GM18861 (cell line): ENCODE data around the gene CHST3.
"Not testable (repeated sequence)": the region's sequence is repeated elsewhere in the genome, so short reads cannot be mapped to it uniquely, and the experiment has no call there.

ENCODE experiments used
- ATAC-seq: cut with Tn5 transposase; IDR thresholded peaks from one replicate; pipeline ENCODE4 v1.9.1; 2021; ENCODE audit not compliant: unreplicated experiment

Gene CHST3, protein sequence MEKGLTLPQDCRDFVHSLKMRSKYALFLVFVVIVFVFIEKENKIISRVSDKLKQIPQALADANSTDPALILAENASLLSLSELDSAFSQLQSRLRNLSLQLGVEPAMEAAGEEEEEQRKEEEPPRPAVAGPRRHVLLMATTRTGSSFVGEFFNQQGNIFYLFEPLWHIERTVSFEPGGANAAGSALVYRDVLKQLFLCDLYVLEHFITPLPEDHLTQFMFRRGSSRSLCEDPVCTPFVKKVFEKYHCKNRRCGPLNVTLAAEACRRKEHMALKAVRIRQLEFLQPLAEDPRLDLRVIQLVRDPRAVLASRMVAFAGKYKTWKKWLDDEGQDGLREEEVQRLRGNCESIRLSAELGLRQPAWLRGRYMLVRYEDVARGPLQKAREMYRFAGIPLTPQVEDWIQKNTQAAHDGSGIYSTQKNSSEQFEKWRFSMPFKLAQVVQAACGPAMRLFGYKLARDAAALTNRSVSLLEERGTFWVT

DNA sequence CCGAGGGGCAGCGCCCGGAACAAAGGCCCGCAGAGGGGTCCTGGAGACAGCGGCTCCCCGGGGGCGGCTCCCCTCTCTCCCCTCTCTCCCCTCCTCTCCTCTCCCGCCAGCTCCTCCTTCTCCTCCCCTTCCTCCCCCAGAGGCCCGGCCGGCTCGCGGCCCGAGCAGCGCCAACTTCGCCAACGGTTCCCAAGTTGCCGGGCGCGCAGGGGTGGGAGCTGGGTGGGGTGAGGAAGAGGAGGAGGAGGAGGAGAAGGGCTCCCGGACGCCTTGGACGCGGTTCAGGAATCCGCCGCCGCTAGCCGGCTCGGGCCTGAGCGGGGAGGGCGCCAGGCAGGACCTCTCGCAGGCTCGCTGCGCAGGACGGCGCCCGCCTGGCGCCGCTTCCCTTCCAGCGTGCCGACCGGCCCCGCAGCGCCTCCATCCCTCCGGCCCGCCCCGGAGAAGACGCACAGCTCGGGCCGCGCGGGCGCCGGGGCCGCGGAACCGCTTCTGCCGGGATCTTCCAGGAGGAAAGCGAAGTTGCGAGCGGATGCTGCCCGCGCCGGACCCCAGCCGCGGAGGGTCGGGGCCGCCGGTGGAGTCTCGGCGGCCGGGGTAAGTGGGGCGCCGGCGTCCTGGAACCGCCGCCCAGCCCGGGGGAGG is at the start of gene CHST3:
Gene CHST3, plus strand, starts transcription at position 298 of the 645 bp plus-strand sequence. CDS start 41,448 bp downstream, outside the sequence.
- ATAC-seq: no peak

DNA sequence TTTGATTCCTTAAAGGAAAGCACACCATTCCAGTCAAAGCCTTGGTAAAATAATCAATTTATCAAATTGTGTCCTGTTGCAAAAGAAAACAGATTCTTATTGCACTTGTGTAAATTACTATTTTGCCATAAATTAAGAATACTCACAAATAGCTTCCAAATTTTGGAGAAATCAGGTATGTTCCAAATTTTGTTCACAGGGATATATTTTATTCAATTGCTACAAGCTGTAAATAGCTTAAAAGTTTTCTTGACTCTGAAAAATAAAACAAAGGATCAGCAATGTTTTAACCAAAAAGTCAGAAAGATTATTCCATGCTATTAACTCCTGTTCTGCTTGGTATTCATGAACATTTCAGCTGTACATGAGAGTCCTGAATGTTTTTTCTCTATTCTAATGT is 47.4 kb upstream of the CHST3 start:
- no peak for ATAC-seq

DNA sequence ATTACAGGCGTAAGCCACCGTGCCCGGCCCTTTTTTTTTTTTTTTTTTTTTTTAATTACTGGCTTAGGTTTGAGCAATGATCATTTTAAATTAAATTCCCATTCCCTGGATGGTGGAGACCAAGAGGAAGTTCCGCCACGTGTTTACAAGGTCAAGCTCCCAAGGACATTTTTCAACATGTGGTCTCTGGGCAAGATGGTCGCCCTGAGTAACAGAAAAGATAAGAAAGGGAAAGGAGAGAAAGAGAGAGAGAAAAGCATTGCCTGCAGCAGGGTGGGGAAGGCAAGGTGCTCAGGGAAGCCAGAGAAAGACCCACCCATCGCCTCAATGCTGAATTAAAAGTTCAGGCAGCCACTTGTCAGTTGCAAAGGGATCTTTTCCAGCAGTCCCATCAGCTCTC is 45.2 kb upstream of the CHST3 start:
- ATAC-seq: no peak

DNA sequence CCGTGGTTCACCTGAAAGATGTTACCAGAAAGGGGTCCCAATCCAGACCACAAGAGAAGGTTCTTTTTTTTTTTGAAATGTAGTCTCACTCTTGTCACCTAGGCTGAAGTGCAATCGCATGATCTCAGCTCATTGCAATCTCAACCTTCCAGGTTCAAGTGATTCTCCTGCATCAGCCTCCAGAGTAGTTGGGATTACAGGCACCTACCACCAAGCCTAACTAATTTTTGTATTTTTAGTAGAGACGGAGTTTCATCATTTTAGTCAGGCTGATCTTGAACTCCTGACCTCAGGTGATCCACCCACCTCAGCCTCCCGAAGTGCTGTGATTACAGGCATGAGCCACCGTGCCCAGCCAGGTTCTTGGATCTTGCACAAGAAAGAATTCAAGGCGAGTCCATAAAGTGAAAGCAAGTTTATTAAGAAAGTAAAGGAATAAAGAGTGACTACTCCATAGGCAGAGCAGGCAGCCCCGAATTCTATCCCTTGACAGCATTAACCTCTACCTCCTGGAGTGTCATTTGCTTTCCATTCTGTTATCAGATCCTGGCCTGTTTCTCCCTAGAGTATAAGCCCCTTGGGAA is 44.1 kb upstream of the CHST3 start:
- ATAC-seq: not testable (repeated sequence)

DNA sequence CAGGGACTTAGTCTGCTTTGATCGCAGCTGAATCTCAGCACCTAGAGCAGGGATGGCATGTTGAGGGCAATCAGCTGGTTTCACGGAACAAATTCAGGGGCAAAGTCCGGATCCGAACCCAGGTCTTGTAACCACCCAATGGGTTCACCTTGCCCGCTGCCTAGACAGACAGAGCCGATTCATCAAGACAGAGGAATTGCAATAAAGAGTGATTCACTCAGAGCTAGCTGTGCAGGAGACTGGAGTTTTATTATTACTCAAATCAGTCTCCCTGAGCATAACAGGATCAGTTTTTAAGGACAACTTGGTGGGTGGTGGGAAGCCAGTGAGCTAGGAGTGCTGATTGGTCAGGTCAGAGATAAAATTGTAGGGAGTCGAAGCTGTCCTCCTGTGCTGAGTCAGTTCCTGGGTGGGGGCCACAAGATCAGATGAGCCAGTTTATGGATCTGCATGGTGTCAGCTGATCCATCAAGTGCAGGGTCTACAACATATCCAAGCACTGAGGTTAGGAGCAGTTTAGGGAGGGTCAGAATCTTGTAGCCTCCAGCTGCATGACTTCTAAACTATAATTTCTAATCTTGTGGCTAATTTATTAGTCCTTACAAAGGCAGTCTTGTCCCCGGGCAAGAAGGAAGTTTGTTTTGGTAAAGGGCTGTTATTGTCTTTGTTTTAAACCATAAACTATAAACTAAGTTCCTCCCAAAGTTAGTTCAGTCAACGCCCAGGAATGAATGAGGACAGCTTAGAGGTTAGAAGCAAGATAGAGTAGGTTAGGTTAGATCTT is 43.5 kb upstream of the CHST3 start:
- ATAC-seq: no peak

DNA sequence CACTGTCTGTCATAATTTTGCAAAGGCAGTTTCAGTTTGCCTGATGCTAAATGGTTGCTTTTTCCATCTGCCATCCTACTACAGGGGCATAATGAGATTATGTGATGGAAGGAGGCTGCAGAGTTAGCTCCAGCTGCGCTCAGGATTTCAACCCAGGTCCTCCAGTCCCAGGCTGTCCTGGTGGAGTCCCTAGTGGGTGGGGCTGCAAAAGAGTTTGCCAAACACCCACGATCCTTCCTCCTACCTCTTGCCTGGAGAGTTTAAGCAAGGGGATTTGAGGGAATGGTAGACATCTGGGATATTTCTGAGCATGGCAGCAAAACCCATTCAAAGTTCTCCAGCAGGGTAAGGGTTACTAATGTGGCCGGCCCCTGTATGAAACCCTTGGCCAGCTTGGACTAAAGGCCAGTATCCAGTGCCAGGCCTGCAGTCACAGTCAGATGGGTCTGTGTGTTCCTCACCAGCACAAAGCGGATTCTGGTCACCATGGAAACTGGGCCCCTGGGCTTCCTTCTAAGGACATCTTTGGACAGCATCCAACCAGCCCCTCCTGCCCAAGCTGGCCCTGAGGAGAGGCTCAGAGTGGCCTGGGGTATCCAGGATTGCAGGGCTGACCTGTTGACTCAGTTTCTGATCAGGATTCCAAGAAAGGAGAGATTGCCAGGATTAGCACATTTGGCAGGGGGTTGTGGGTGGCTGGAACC is 42.7 kb upstream of the CHST3 start:
- ATAC-seq: no peak

DNA sequence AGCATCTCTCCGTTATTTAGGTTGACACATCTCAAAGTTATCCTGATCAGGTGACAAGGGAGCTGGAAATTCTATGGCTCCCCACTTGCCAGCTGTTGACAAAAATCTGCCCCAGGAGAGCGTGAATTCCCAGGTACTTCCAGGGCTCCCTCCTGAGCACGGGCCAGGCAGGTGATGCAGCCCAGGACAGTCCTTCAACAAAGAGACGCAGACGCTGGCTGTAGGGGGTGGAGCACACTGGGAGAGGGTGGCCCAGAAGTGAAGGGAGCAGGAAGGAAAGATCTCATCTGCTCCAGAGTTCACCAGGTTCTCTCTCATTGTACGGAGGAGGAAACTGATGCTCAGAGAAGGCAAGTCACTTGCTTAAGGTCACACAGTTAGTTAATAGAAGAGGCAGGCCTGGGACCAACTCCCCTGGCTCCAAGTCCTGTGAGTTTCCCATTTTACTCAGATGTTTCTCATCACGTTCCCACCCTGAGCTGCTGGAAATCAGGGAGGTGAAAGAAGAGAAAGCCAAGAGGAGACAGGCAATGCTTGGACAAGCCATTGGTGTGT is 41.0 kb upstream of the CHST3 start:
- no peak for ATAC-seq

DNA sequence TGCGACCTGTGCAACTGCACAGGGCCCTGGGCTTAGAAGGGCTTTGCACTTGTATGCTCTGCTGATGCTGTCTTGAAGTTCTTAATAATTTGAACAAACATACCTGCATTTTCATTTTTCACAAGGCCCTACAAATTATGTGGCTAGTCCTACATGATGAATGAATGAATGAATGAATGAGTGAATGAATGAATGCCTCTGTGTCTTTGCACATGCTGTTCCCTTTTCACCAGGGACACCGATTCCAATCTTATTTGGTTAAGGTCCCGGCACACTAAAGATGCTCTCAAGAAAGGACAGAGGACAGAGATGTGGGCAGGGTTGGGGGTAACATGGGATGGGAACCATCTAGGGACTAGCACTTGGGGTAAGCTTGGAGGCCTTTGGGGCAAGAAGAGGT is 39.4 kb upstream of the CHST3 start:
- ATAC-seq: no peak

DNA sequence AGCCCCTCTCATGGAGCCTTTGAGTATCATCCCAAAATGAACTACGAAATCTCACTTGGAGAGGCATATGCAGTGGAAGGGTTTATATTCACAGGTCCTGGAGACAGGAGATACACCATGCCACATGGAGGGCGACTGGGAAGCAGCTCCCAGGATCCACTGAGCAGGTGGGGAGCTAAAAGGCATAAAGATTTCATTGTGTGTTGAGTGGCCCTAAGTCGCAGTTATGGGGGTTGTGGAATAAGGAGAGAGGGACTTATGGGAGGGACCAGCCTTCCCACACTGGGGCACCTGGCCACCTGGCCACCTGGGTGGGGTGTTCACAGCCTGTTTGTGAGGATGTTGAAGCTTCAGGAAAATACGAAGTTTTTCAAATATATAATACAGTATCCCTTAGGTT is 37.0 kb upstream of the CHST3 start:
- ATAC-seq: no peak

DNA sequence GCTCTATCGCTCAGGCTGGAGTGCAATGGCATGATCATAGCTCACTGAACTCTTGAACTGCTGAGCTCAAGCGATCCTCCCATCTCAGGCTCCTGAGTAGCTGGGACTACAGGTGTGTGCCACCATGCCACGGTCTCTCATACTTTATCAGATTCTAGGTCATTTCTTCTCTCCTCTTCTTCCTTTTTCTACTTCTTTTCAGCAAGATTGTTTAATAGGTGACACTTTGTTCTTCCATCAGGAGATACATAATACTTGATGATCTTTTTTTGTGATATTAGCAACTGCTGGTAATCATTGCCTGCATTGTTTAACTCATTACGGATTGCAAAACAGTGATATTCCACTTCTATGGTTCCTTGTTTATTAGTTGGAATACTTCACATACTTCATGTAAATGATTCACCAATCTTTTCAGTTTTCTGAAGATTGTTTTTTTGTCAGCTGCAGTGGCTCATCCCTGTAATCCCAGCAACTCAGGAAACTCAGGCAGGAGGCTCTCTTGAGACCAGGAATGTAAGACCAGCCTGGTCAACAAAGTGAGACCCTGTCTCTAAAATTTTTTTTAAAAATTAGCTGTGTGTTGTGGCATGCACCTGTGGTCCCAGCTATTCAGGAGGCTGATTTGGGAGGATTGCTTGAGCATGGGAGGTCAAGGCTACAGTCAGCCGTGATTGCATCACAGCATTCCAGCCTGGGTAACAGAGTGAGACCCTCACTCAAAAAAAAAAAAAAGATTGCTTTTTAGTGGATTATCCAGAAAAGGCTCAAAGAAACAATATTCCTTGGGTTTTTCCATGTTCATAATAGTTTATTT is 36.2 kb upstream of the CHST3 start:
- ATAC-seq: no peak

DNA sequence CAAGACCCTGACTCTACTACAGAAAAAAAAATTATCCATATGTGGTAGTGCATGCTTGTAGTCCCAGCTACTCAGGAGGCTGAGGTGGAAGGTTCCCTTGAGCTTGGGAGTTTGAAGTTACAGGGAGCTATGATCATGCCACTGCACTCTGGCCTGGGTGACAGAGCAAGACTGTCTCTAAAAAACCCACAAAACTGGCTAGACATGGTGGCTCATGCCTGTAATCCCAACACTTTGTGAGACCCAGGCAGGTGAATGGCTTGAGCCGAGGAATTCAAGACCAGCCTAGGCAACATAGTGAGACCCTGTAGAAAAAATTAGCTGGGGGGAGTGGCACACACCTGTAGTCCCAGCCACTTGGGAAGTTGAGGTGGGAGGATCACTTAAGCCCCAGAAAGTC is 32.9 kb upstream of the CHST3 start:
- ATAC-seq: no peak

DNA sequence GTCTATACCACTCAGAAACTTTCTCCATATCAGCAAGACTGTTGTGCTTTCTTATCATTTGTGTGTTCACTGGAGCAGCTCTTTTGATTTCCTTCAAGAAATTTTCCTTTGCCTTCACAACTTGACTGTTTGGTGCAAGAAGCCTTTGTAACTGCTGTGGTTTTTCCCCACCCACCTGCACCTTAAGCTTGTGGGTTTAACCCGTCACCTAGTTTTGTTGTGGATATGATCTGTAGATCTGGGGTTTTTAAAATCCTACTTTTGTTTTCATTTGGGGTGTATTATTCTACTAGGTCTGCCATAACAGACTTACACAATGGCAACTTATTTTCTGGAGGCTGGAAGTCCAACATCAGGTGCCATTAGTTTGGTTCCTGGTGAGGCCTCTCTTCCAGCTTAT is 30.5 kb upstream of the CHST3 start:
- no peak for ATAC-seq

DNA sequence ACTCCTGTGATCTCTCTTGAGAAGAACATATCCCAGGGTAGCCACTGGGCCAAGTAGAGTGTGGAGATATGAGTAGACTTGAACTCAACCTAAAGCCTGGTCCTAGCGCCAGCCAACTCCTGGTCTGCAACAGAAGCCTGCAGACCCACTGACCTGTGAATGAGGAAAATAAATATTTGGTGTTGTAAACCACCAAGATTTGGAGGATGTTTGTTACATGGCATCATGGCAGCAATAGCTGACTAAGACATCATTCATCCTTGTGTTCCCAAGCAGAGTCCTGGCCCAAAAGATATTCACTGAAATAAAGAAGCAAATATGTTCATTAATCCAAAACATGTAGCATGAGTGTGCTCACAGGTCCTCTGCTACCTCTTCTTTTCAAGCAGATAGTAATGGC is 26.0 kb upstream of the CHST3 start:
- ATAC-seq: no peak

DNA sequence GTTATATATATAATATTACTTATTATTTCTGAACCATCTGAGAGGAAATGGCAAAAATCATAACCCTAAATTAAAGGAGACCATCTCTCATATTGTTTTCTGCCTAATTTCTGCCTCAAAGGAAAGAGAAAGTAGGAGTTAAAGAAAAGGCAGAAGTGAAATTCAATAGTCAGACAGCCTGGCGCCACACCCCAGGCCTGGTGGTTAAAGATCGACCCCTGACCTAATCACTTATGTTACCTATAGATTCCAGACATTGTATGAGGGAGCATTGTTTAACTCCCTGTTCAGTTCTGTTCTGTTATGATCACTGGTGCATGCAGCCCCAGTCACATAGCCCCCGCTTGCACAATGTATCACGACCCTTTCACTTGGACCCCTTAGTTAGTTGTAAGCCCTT is 24.9 kb upstream of the CHST3 start:
- ATAC-seq: no peak

DNA sequence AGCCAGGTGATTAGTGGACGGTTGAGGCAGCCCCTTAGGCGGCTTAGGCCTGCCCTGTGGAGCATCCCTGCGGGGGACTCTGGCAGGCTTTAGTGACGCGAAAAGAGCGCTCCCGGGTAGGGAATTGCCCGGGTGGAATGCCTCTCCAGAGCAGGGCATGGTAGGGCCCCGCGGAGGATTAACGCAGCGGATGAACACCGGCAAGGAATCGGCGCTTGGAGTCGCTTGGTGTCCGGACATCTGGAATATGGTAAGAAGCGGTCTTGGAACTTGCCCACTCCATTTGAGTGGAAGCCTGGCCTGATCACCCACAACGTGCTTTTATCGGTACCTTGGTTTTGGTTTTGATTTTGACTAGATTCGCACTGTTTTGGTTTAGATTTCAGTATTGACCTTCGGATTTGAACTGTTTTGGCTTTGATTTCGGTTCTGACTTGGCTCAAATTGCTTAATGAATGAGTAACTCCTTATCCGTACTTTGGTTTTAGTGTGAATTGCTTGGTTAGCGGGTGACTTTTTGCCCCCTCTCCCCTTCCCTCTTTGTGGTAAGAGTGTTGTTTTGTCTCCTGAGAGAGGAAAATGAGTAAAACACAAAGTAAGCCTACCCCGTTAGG is 24.2 kb upstream of the CHST3 start:
- no peak for ATAC-seq

DNA sequence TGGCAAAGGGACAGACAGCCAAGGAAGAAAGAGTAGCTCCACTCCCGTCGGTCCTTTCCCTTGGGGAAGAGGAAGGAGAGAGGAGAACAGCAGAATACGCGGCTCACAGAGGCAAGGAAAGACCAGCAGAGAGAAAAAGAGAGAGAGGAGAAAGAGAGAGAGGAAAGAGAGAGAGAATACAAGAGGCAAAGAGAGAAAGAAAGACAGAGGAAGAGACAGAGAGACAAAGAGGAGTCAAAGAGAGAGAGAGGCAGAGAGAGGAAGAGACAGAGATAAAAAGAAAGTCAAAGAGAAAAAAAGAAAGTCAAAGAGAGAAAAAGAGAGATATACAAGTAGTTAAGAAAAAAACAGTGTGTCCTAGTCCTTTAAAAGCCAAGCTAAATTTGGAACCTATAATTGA is 23.4 kb upstream of the CHST3 start:
- ATAC-seq: no peak

DNA sequence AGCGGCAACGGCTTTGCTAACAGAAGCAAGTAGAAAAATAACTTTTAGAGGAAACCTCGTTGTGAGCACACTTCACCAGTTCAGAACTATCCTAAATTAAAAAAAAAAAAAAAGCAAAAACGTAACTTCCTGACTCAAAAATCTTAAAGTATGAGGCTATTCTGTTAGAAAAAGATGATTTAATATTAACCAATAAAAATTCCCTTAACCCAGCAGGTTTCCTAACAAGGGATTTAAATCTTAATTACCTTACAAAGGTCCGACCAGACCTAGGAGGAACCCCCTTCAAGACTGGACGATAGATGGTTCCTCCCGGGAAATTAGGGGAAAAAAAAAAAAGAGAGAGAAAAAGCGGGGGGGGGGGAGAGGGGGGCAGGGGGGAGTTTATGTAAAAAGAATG is 22.9 kb upstream of the CHST3 start:
- ATAC-seq: no peak

DNA sequence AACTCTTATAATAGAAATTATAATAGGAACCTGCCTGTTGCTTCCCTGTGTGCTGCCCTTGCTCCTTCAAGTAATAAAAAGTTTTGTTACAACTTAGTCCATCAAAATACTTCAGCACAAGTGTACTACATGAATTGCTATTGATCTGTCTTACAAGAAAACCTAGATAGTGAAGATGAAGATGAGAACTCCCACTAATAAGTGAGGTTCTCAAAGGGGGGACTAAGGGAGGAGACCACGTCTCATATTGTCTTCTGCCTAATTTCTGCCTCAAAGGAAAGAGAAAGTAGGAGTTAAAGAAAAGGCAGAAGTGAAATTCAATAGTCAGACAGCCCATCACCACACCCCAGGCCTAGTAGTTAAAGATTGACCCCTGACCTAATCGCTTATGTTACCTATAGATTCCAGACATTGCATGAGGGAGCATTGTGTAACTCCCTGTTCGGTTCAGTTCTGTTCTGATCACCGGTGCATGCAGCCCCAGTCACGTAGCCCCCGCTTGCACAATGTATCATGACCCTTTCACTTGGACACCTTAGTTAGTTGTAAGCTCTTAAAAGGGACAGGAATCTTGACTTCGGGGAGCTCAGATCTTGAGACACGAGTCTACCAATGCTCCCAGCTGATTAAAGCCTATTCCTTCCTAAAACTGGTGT is 18.2 kb upstream of the CHST3 start:
- no peak for ATAC-seq

DNA sequence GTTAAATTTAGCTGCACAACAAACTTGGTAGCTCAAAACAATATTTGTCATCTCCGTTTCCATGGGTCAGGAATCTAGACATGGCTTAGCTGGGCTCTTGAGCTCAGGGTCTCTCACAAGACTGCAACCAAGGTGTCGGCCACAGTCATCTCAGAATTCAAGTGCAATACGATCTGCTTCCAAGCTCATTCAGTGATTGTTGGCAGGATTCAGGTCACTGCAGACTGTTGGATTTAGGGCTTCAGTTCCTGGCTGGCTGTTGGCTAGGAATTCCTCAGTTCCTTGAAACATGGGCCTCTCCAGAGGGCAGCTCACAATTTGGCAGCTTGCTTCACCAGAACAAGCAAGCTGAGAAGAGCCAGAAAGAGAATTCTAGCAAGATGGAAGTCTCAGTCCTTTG is 17.5 kb upstream of the CHST3 start:
- no peak for ATAC-seq
